Liver (tissue), 9 donors: ENCODE data around the gene KCNRG. TPM values are rescaled to one million over a fixed set of nuclear protein-coding genes. Genes with fewer than 3 reads are reported as not detected.

Source experiments
- DNase-seq: peaks from one replicate; pipeline ENCODE4 v3.0.0-alpha.2; 2017; ENCODE audit warnings: low spot score
- H3K27ac ChIP-seq, 2 donors: one replicate each; pipeline ENCODE4 v1.7.0; 2013; ENCODE audit warnings: inconsistent platforms in 2 of 2, low read length in 2 of 2, control low read depth in 1 of 2, low read depth in 1 of 2, mild to moderate bottlenecking in 1 of 2
- H3K27me3 ChIP-seq, 4 donors: one replicate each; pipeline versions ENCODE4 v1.6.1 to v1.7.0; 2013; ENCODE audit warnings: low read length in 3 of 4, inconsistent platforms in 1 of 4, mild to moderate bottlenecking in 1 of 4, moderate library complexity in 1 of 4; ENCODE audit not compliant: control insufficient read depth in 4 of 4, insufficient read depth in 4 of 4
- H3K36me3 ChIP-seq, 4 donors: one replicate each; pipeline versions ENCODE4 v1.6.1 to v1.7.0; 2013; ENCODE audit warnings: low read length in 3 of 4, mild to moderate bottlenecking in 3 of 4, low read depth in 1 of 4, moderate library complexity in 1 of 4; ENCODE audit not compliant: control insufficient read depth in 4 of 4, insufficient read depth in 3 of 4
- H3K4me1 ChIP-seq, 4 donors: one replicate each; pipeline versions ENCODE4 v1.6.1 to v1.7.0; 2013; ENCODE audit warnings: low read length in 3 of 4, mild to moderate bottlenecking in 3 of 4, moderate library complexity in 1 of 4; ENCODE audit not compliant: control insufficient read depth in 4 of 4, insufficient read depth in 4 of 4
- H3K4me3 ChIP-seq, 3 donors: one replicate each; pipeline versions ENCODE4 v1.6.1 to v1.7.0; 2013; ENCODE audit warnings: low read length in 3 of 3, control low read depth in 1 of 3, low read depth in 1 of 3, mild to moderate bottlenecking in 1 of 3
- H3K9ac ChIP-seq, 2 donors: one replicate each; pipeline ENCODE4 v1.7.0; 2013; ENCODE audit warnings: low read length in 2 of 2, mild to moderate bottlenecking in 2 of 2, moderate library complexity in 2 of 2, control low read depth in 1 of 2, low read depth in 1 of 2
- H3K9me3 ChIP-seq, 4 donors: one replicate each; pipeline versions ENCODE4 v1.6.1 to v1.7.0; 2013; ENCODE audit warnings: low read length in 3 of 4; ENCODE audit not compliant: control insufficient read depth in 4 of 4
- ATF3 ChIP-seq: IDR thresholded peaks from 2 replicates; pipeline ENCODE4 v1.6.1; 2016; ENCODE audit warnings: antibody characterized with exemption
- CTCF ChIP-seq: fragments of 150-350 bp; IDR thresholded peaks from 2 replicates; pipeline ENCODE4 v1.5.1; 2017; ENCODE audit warnings: improper control_type of control experiment, low read depth, low read length; ENCODE audit not compliant: missing input control
- EGR1 ChIP-seq, 2 donors: IDR thresholded peaks; 2 replicates each; pipeline ENCODE4 v1.6.1; 2016 to 2018; ENCODE audit warnings: antibody characterized with exemption in 2 of 2, low read depth in 2 of 2
- FOXA1 ChIP-seq: IDR thresholded peaks from 2 replicates; pipeline ENCODE4 v1.6.1; 2016; ENCODE audit warnings: antibody characterized with exemption
- FOXA2 ChIP-seq: IDR thresholded peaks from 2 replicates; pipeline ENCODE4 v1.6.1; 2016; ENCODE audit warnings: antibody characterized with exemption
- GABPA ChIP-seq, 2 donors: IDR thresholded peaks in 1 of 2; conservative IDR thresholded peaks in 1 of 2; 2 replicates each; pipeline ENCODE4 v1.6.1; 2016; ENCODE audit warnings: antibody characterized with exemption in 2 of 2, mild to moderate bottlenecking in 1 of 2, moderate library complexity in 1 of 2
- HNF4A ChIP-seq, 2 donors: conservative IDR thresholded peaks; 2 replicates each; pipeline ENCODE4 v1.6.1; 2016; ENCODE audit warnings: antibody characterized with exemption in 2 of 2, mild to moderate bottlenecking in 2 of 2
- HNF4G ChIP-seq: IDR thresholded peaks from 2 replicates; pipeline ENCODE4 v1.6.1; 2016; ENCODE audit warnings: antibody characterized with exemption
- NR2F2 ChIP-seq: IDR thresholded peaks from 2 replicates; pipeline ENCODE4 v1.6.1; 2016; ENCODE audit warnings: antibody characterized with exemption
- RAD21 ChIP-seq, 2 donors: IDR thresholded peaks; 2 replicates each; pipeline ENCODE4 v1.6.1; 2016; ENCODE audit warnings: antibody characterized with exemption in 2 of 2, mild to moderate bottlenecking in 2 of 2
- RXRA ChIP-seq, 2 donors: IDR thresholded peaks; 2 replicates each; pipeline ENCODE4 v1.6.1; 2017 to 2018; ENCODE audit warnings: antibody characterized with exemption in 2 of 2, mild to moderate bottlenecking in 1 of 2
- SP1 ChIP-seq: IDR thresholded peaks from 2 replicates; pipeline ENCODE4 v1.6.1; 2018; ENCODE audit warnings: antibody characterized with exemption, mild to moderate bottlenecking
- TAF1 ChIP-seq: conservative IDR thresholded peaks from 2 replicates; pipeline ENCODE4 v1.6.1; 2016; ENCODE audit warnings: antibody characterized with exemption, mild to moderate bottlenecking
- YY1 ChIP-seq: IDR thresholded peaks from 2 replicates; pipeline ENCODE4 v1.6.1; 2016; ENCODE audit warnings: antibody characterized with exemption, mild to moderate bottlenecking
- ZBTB33 ChIP-seq: IDR thresholded peaks from 2 replicates; pipeline ENCODE4 v1.6.1; 2016; ENCODE audit warnings: antibody characterized with exemption
- WGBS: extraction: QIAGEN DNeasy Blood & Tissue Kit; methylation state at CpG from one replicate; pipeline ENCODE4 v1.1.7; 2013; 5-methylcytosine and 5-hydroxymethylcytosine counted together
- polyA plus RNA-seq, 2 donors: library from polyadenylated mRNA; stranded (reverse) in 1 of 2; unstranded in 1 of 2; fragments of 200-250 nt in 1 of 2; fragments of >200 nt in 1 of 2; fragmentation: Nextera tagmentation in 1 of 2; extraction: Ambion mirVana in 1 of 2; gene quantifications; one replicate each; pipeline versions ENCODE4 v1.2.1 to v1.2.3, GENCODE V29; 2013 to 2015
- total RNA-seq, 2 donors: library from RNA; depleted of rRNA; stranded (reverse); fragments of >200 nt; gene quantifications; one replicate each; pipeline ENCODE4 v1.2.3, GENCODE V29; 2014
- TF ChIP-seq, protein P1 (sequence below): IDR thresholded peaks from 2 replicates; pipeline ENCODE4 v1.6.1; 2016; ENCODE audit warnings: antibody characterized with exemption
- donor health status: healthy.
- donor health status: healthy.
- donor health status: healthy.
- donor health status: healthy.
- donor health status: healthy.

Gene KCNRG
- total and polyA plus RNA-seq, 4 donors = 0.18 to 2.1 (median 1.2) TPM

GRCh38 chr13:50006426-50007135, 8.7 kb upstream of the KCNRG start:
- Histone ChIP-seq H3K4me3 (no peak overlapping the region), H3K27me3 (no peaks in the 10 kb centered on the region), H3K36me3 (peaks cover 2 to 14% (median 7%) of the 10 kb centered on the region in 4 donors), H3K9me3 (no peaks in the 10 kb centered on the region), H3K9ac (no peak overlapping the region), H3K27ac (no peak overlapping the region), H3K4me1 (peaks cover 0 to 3% (median 0%) of the 10 kb centered on the region in 4 donors)
- no peak for DNase-seq
- TF ChIP-seq EGR1 (IDR thresholded peaks at IDR 0.05; ENCODE audit: low read depth in 2 of 2) (no peak), SP1 (no peak), RAD21 (IDR thresholded peaks at IDR 0.05) (no peak), ATF3 (no peak), FOXA2 (no peak), HNF4A (conservative IDR thresholded peaks at IDR 0.05) (no peak), RXRA (IDR thresholded peaks at IDR 0.05) (no peak), FOXA1 (no peak), CTCF (no peak), YY1 (no peak), NR2F2 (no peak)
- TF ChIP-seq, protein P1, sequence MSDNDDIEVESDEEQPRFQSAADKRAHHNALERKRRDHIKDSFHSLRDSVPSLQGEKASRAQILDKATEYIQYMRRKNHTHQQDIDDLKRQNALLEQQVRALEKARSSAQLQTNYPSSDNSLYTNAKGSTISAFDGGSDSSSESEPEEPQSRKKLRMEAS = no peak
- WGBS = 95% methylated on average over 7 of the region's 7 CpGs

DNA sequence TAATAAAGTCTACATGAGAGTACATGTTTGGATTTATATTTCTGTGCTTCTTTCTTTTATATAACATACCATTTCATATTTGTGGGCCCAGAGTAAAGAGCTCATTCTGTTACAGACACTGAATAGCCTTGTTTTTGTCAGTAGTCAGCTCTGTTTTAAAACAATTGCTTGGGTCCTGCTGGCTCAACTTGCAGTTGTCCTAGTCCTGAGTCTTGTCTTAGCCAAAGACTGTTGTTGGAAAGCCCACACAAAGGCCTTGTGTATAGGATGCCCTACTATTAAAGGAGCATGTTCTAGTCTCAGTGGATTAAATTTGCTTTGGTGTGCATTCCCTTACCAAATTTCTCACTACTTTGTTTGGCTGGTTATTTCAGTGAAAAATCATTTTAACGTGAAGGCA, 3.8 kb upstream of the KCNRG start:
- Histone ChIP-seq H3K36me3 (peaks cover 3 to 32% (median 16%) of the 10 kb centered on the region in 4 donors), H3K4me1 (peaks cover 0 to 1% (median 0%) of the 10 kb centered on the region in 4 donors), H3K27ac (no peak overlapping the region), H3K27me3 (no peaks in the 10 kb centered on the region), H3K9ac (no peak overlapping the region), H3K4me3 (no peak overlapping the region), H3K9me3 (no peaks in the 10 kb centered on the region)
- WGBS = 93% methylated on average over 1 of the region's 1 CpG
- no peak for DNase-seq
- no peak for TF ChIP-seq NR2F2
- no peak for TF ChIP-seq SP1
- no peak for TF ChIP-seq HNF4G
- TF ChIP-seq FOXA2 = no peak
- TF ChIP-seq GABPA (IDR thresholded peaks at IDR 0.05 in 1 of 2, conservative IDR thresholded peaks at IDR 0.05 in 1 of 2) = no peak
- no peak for TF ChIP-seq RAD21 (IDR thresholded peaks at IDR 0.05)
- no peak for TF ChIP-seq YY1
- no peak for TF ChIP-seq TAF1
- no peak for TF ChIP-seq FOXA1
- no peak for TF ChIP-seq ZBTB33
- TF ChIP-seq ATF3 = no peak
